Panc1 (cell line): ENCODE results near the gene SPATA32.

Experiments
- CTCF ChIP-seq: fragments of 450-650 bp; IDR thresholded peaks from 2 replicates; pipeline ENCODE4 v1.5.1; 2017; ENCODE audit warnings: mild to moderate bottlenecking
- POLR2AphosphoS5 ChIP-seq: IDR thresholded peaks from 2 replicates; pipeline ENCODE4 v1.6.1; 2012; ENCODE audit warnings: mild to moderate bottlenecking, low read depth, low read length, moderate library complexity
- REST ChIP-seq, 2 experiments: IDR thresholded peaks; 2 replicates each; pipeline ENCODE4 v1.6.1; 2011 to 2012; ENCODE audit warnings: low read depth in 2 of 2, control low read depth in 1 of 2, low read length in 1 of 2, mild to moderate bottlenecking in 1 of 2, moderate library complexity in 1 of 2; ENCODE audit not compliant: insufficient read depth in 1 of 2
- SIN3A ChIP-seq: IDR thresholded peaks from 2 replicates; pipeline ENCODE4 v1.6.1; 2012; ENCODE audit warnings: low read depth, mild to moderate bottlenecking, low read length, moderate library complexity, borderline replicate concordance; ENCODE audit not compliant: insufficient read depth

GRCh38 chr17:45236282-45236606 lies 25.6 kb downstream of the SPATA32 start:
- TF ChIP-seq CTCF (no peak), REST (IDR thresholded peaks at IDR 0.05; ENCODE audit: insufficient read depth in 1 of 2, low read depth in 2 of 2, low read length in 1 of 2) (no peak), POLR2AphosphoS5 (no peak), SIN3A (no peak)
